Uterus (tissue), 2 donors: Measurements from ENCODE around the gene ADAMTSL2.

ENCODE experiments used
- POLR2A ChIP-seq, 2 donors: fragments of 450-650 bp; IDR thresholded peaks; one replicate each; pipeline ENCODE4 v1.6.1; 2016; ENCODE audit warnings: antibody characterized with exemption in 2 of 2, mild to moderate bottlenecking in 1 of 2, moderate library complexity in 1 of 2
- TF ChIP-seq, protein P1 (sequence below), 4 experiments: fragments of 200-600 bp in 2 of 4; fragments of 450-650 bp in 2 of 4; sonication (generic) in 2 of 4; IDR thresholded peaks; one replicate each; pipeline ENCODE4 v1.5.1; 2016 to 2019; ENCODE audit warnings: antibody characterized with exemption in 4 of 4, mild to moderate bottlenecking in 2 of 4, moderate library complexity in 1 of 4

- TF ChIP-seq, protein P1, sequence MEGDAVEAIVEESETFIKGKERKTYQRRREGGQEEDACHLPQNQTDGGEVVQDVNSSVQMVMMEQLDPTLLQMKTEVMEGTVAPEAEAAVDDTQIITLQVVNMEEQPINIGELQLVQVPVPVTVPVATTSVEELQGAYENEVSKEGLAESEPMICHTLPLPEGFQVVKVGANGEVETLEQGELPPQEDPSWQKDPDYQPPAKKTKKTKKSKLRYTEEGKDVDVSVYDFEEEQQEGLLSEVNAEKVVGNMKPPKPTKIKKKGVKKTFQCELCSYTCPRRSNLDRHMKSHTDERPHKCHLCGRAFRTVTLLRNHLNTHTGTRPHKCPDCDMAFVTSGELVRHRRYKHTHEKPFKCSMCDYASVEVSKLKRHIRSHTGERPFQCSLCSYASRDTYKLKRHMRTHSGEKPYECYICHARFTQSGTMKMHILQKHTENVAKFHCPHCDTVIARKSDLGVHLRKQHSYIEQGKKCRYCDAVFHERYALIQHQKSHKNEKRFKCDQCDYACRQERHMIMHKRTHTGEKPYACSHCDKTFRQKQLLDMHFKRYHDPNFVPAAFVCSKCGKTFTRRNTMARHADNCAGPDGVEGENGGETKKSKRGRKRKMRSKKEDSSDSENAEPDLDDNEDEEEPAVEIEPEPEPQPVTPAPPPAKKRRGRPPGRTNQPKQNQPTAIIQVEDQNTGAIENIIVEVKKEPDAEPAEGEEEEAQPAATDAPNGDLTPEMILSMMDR (IDR thresholded peaks at IDR 0.05), result no peak
- no peak for TF ChIP-seq POLR2A (IDR thresholded peaks at IDR 0.05)
These were observed 25.8 kb downstream of the ADAMTSL2 start for GRCh38 chr9:133560311-133560710.
